Measurements from ENCODE around the gene KRT39.
"Not testable (repeated sequence)": the region's sequence is repeated elsewhere in the genome, so short reads cannot be mapped to it uniquely, and the experiment has no call there.

Gene KRT39

GRCh38 chr17:41003926-41004325, 37.2 kb upstream of the KRT39 start:
- no peak overlapping the region for H3K4me3 ChIP-seq (ENCODE audit: insufficient read depth, low read depth, low read length)
- peaks cover 4% of the 10 kb centered on the region for H3K4me1 ChIP-seq (ENCODE audit: control insufficient read depth, insufficient read depth, low read length)
- H3K27me3 ChIP-seq (ENCODE audit: control insufficient read depth, insufficient read depth, low read length, poor library complexity, severe bottlenecking), result no peaks in the 10 kb centered on the region
- no peak overlapping the region for H3K27ac ChIP-seq (ENCODE audit: insufficient read depth, low read depth, low read length, poor library complexity, severe bottlenecking)
- H3K9me3 ChIP-seq (ENCODE audit: control insufficient read depth, low read length), result no peaks in the 10 kb centered on the region
- WGBS, 2 experiments, result 88 to 94% methylated on average over 4 of the region's 4 CpGs
- no peaks in the 10 kb centered on the region for H3K36me3 ChIP-seq (ENCODE audit: control insufficient read depth, insufficient read depth, low read length)

GRCh38 chr17:41002814-41003213, 36.1 kb upstream of the KRT39 start:
- H3K4me3 ChIP-seq (ENCODE audit: insufficient read depth, low read depth, low read length), result no peak overlapping the region
- 81 to 89% methylated on average over 4 to 5 of the region's 5 CpGs for WGBS, 2 experiments

GRCh38 chr17:41001795-41002194, 35.0 kb upstream of the KRT39 start:
- Histone ChIP-seq H3K27me3 (ENCODE audit: control insufficient read depth, insufficient read depth, low read length, poor library complexity, severe bottlenecking) (no peaks in the 10 kb centered on the region), H3K9me3 (ENCODE audit: control insufficient read depth, low read length) (no peaks in the 10 kb centered on the region), H3K4me1 (ENCODE audit: control insufficient read depth, insufficient read depth, low read length) (no peaks in the 10 kb centered on the region), H3K27ac (ENCODE audit: insufficient read depth, low read depth, low read length, poor library complexity, severe bottlenecking) (no peak overlapping the region), H3K4me3 (ENCODE audit: insufficient read depth, low read depth, low read length) (no peak overlapping the region), H3K36me3 (ENCODE audit: control insufficient read depth, insufficient read depth, low read length) (no peaks in the 10 kb centered on the region)
- WGBS, 2 experiments, result 90 to 99% methylated on average over 4 of the region's 4 CpGs

More at GRCh38 chr17:41002814-41003213, 36.1 kb upstream of the KRT39 start:
- no peaks in the 10 kb centered on the region for H3K36me3 ChIP-seq (ENCODE audit: control insufficient read depth, insufficient read depth, low read length)
- H3K4me1 ChIP-seq (ENCODE audit: control insufficient read depth, insufficient read depth, low read length), result no peaks in the 10 kb centered on the region
- no peak overlapping the region for H3K27ac ChIP-seq (ENCODE audit: insufficient read depth, low read depth, low read length, poor library complexity, severe bottlenecking)
- no peaks in the 10 kb centered on the region for H3K9me3 ChIP-seq (ENCODE audit: control insufficient read depth, low read length)
- no peaks in the 10 kb centered on the region for H3K27me3 ChIP-seq (ENCODE audit: control insufficient read depth, insufficient read depth, low read length, poor library complexity, severe bottlenecking)

GRCh38 chr17:40999563-40999962, 32.8 kb upstream of the KRT39 start, which contains the start of gene KRTAP3-2:
Gene KRTAP3-2, minus strand, starts transcription at chr17:40999906. Its CDS starts 53 bp downstream, at chr17:40999853.
- 94 to 97% methylated on average over 5 to 6 of the region's 6 CpGs for WGBS, 2 experiments
- not testable (repeated sequence) for H3K9me3 ChIP-seq (ENCODE audit: control insufficient read depth, low read length); H3K36me3 ChIP-seq (ENCODE audit: control insufficient read depth, insufficient read depth, low read length); H3K27ac ChIP-seq (ENCODE audit: insufficient read depth, low read depth, low read length, poor library complexity, severe bottlenecking); H3K27me3 ChIP-seq (ENCODE audit: control insufficient read depth, insufficient read depth, low read length, poor library complexity, severe bottlenecking); H3K4me1 ChIP-seq (ENCODE audit: control insufficient read depth, insufficient read depth, low read length); H3K4me3 ChIP-seq (ENCODE audit: insufficient read depth, low read depth, low read length)

GRCh38 chr17:40997361-40997760, 30.6 kb upstream of the KRT39 start:
- no peaks in the 10 kb centered on the region for H3K27me3 ChIP-seq (ENCODE audit: control insufficient read depth, insufficient read depth, low read length, poor library complexity, severe bottlenecking)
- WGBS, 2 experiments, result 82 to 83% methylated on average over 2 of the region's 2 CpGs
- no peak overlapping the region for H3K27ac ChIP-seq (ENCODE audit: insufficient read depth, low read depth, low read length, poor library complexity, severe bottlenecking)
- H3K4me3 ChIP-seq (ENCODE audit: insufficient read depth, low read depth, low read length), result no peak overlapping the region
- H3K36me3 ChIP-seq (ENCODE audit: control insufficient read depth, insufficient read depth, low read length), result no peaks in the 10 kb centered on the region
- no peaks in the 10 kb centered on the region for H3K4me1 ChIP-seq (ENCODE audit: control insufficient read depth, insufficient read depth, low read length)
- H3K9me3 ChIP-seq (ENCODE audit: control insufficient read depth, low read length), result no peaks in the 10 kb centered on the region

GRCh38 chr17:40996829-40997228, 30.1 kb upstream of the KRT39 start:
- no peaks in the 10 kb centered on the region for H3K9me3 ChIP-seq (ENCODE audit: control insufficient read depth, low read length)
- H3K4me1 ChIP-seq (ENCODE audit: control insufficient read depth, insufficient read depth, low read length), result no peaks in the 10 kb centered on the region
- whole genome bisulfite sequencing, 2 experiments, result 94 to 98% methylated on average over 3 of the region's 4 CpGs

GRCh38 chr17:40995116-40995515, 28.4 kb upstream of the KRT39 start:
- Histone ChIP-seq H3K36me3 (ENCODE audit: control insufficient read depth, insufficient read depth, low read length) (no peaks in the 10 kb centered on the region), H3K27me3 (ENCODE audit: control insufficient read depth, insufficient read depth, low read length, poor library complexity, severe bottlenecking) (no peaks in the 10 kb centered on the region), H3K27ac (ENCODE audit: insufficient read depth, low read depth, low read length, poor library complexity, severe bottlenecking) (no peak overlapping the region), H3K9me3 (ENCODE audit: control insufficient read depth, low read length) (no peaks in the 10 kb centered on the region), H3K4me3 (ENCODE audit: insufficient read depth, low read depth, low read length) (no peak overlapping the region), H3K4me1 (ENCODE audit: control insufficient read depth, insufficient read depth, low read length) (no peaks in the 10 kb centered on the region)
- 100% methylated on average over 1 of the region's 1 CpG; no CpG with 5 or more reads in 1 of the 2 experiments for WGBS, 2 experiments

More at GRCh38 chr17:40996829-40997228, 30.1 kb upstream of the KRT39 start:
- no peaks in the 10 kb centered on the region for H3K27me3 ChIP-seq (ENCODE audit: control insufficient read depth, insufficient read depth, low read length, poor library complexity, severe bottlenecking)
- H3K36me3 ChIP-seq (ENCODE audit: control insufficient read depth, insufficient read depth, low read length), result no peaks in the 10 kb centered on the region
- no peak overlapping the region for H3K27ac ChIP-seq (ENCODE audit: insufficient read depth, low read depth, low read length, poor library complexity, severe bottlenecking)
- no peak overlapping the region for H3K4me3 ChIP-seq (ENCODE audit: insufficient read depth, low read depth, low read length)

- Histone ChIP-seq H3K9me3 (ENCODE audit: control insufficient read depth, low read length) (no peaks in the 10 kb centered on the region), H3K27ac (ENCODE audit: insufficient read depth, low read depth, low read length, poor library complexity, severe bottlenecking) (no peak within 1 kb of the TSS), H3K27me3 (ENCODE audit: control insufficient read depth, insufficient read depth, low read length, poor library complexity, severe bottlenecking) (no peaks in the 10 kb centered on the region), H3K4me1 (ENCODE audit: control insufficient read depth, insufficient read depth, low read length) (no peaks in the 10 kb centered on the region), H3K4me3 (ENCODE audit: insufficient read depth, low read depth, low read length) (no peak within 1 kb of the TSS), H3K36me3 (ENCODE audit: control insufficient read depth, insufficient read depth, low read length) (no peaks in the 10 kb centered on the region)
- WGBS, 2 experiments, result 78 to 81% methylated on average over 4 of the region's 4 CpGs
Observed at GRCh38 chr17:40993839-40994238, 27.1 kb upstream of the KRT39 start, which contains the start of gene KRTAP3-3. Gene KRTAP3-3, minus strand, starts transcription at chr17:40994164. Its CDS starts 67 bp downstream, at chr17:40994097.

- H3K27me3 ChIP-seq (ENCODE audit: control insufficient read depth, insufficient read depth, low read length, poor library complexity, severe bottlenecking), result no peaks in the 10 kb centered on the region
- 88 to 92% methylated on average over 2 of the region's 2 CpGs for WGBS, 2 experiments
- no peak overlapping the region for H3K4me3 ChIP-seq (ENCODE audit: insufficient read depth, low read depth, low read length)
Observed at GRCh38 chr17:40993084-40993483, 26.3 kb upstream of the KRT39 start.

GRCh38 chr17:40992666-40993065, 25.9 kb upstream of the KRT39 start:
- Histone ChIP-seq H3K27ac (ENCODE audit: insufficient read depth, low read depth, low read length, poor library complexity, severe bottlenecking) (no peak overlapping the region), H3K4me1 (ENCODE audit: control insufficient read depth, insufficient read depth, low read length) (no peaks in the 10 kb centered on the region), H3K36me3 (ENCODE audit: control insufficient read depth, insufficient read depth, low read length) (no peaks in the 10 kb centered on the region), H3K4me3 (ENCODE audit: insufficient read depth, low read depth, low read length) (no peak overlapping the region), H3K9me3 (ENCODE audit: control insufficient read depth, low read length) (no peaks in the 10 kb centered on the region), H3K27me3 (ENCODE audit: control insufficient read depth, insufficient read depth, low read length, poor library complexity, severe bottlenecking) (no peaks in the 10 kb centered on the region)
- WGBS, 2 experiments, result 95 to 99% methylated on average over 1 to 2 of the region's 3 CpGs

More at GRCh38 chr17:40993084-40993483, 26.3 kb upstream of the KRT39 start:
- Histone ChIP-seq H3K27ac (ENCODE audit: insufficient read depth, low read depth, low read length, poor library complexity, severe bottlenecking) (no peak overlapping the region), H3K36me3 (ENCODE audit: control insufficient read depth, insufficient read depth, low read length) (no peaks in the 10 kb centered on the region), H3K9me3 (ENCODE audit: control insufficient read depth, low read length) (no peaks in the 10 kb centered on the region), H3K4me1 (ENCODE audit: control insufficient read depth, insufficient read depth, low read length) (no peaks in the 10 kb centered on the region)

- 86 to 90% methylated on average over 8 of the region's 8 CpGs for WGBS, 2 experiments
- H3K4me1 ChIP-seq (ENCODE audit: control insufficient read depth, insufficient read depth, low read length), result no peaks in the 10 kb centered on the region
- no peaks in the 10 kb centered on the region for H3K27me3 ChIP-seq (ENCODE audit: control insufficient read depth, insufficient read depth, low read length, poor library complexity, severe bottlenecking)
- H3K27ac ChIP-seq (ENCODE audit: insufficient read depth, low read depth, low read length, poor library complexity, severe bottlenecking), result no peak overlapping the region
- H3K4me3 ChIP-seq (ENCODE audit: insufficient read depth, low read depth, low read length), result no peak overlapping the region
- H3K36me3 ChIP-seq (ENCODE audit: control insufficient read depth, insufficient read depth, low read length), result no peaks in the 10 kb centered on the region
- no peaks in the 10 kb centered on the region for H3K9me3 ChIP-seq (ENCODE audit: control insufficient read depth, low read length)
Observed at GRCh38 chr17:40986920-40987319, 20.2 kb upstream of the KRT39 start.

All from ectodermal cell (in vitro differentiated cells).